ENCODE data around the gene ASTN2.

Gene ASTN2

GRCh38 chr9:117239428-117239827 lies 175.4 kb downstream of the ASTN2 start:
- DNase-seq, result no peak

DNA sequence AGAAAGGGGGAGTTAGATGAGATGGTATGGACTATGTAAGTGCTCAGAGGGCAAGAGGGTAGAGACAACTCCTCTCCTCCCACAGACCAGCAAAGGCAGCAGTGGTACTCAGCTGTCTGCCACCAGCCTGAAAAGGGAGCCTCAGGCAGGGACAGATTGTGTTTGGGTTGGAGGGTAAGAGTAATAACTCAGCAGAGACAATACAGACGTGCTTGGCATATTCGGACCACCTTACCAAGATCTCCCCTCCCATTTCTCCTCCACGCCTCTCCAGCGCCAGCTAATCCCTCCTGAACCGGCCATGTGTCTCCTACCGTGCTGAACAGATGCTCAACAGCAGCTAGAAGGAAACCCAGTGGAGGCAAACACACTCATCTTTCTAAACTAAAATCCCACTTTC lies 180.8 kb downstream of the ASTN2 start:
- no peak for DNase-seq

DNA sequence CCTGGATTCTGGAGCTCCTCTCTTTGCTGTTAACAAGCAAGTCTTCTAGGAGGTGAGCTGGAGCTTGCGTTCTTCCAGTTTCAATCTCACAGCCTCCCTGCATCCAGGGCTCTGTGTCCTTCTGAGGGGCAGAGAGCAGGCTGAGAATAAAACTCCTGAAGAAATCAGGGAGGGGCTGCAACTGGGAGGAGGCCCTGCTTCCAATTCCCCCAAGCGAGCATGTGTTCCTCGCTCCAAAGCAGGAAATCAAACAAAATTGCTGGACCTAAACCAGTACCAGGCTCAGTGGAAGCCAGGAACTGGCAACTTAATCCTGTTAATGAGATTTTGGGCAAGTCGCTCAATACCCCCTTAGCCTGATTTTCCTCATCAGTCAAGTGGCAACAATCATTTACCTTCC lies 181.8 kb downstream of the ASTN2 start:
- no peak for DNase-seq

- DNase-seq, result no peak
Measured at GRCh38 chr9:117232281-117232680, 182.6 kb downstream of the ASTN2 start.

GRCh38 chr9:117231012-117231411 lies 183.8 kb downstream of the ASTN2 start:
- no peak for DNase-seq

DNA sequence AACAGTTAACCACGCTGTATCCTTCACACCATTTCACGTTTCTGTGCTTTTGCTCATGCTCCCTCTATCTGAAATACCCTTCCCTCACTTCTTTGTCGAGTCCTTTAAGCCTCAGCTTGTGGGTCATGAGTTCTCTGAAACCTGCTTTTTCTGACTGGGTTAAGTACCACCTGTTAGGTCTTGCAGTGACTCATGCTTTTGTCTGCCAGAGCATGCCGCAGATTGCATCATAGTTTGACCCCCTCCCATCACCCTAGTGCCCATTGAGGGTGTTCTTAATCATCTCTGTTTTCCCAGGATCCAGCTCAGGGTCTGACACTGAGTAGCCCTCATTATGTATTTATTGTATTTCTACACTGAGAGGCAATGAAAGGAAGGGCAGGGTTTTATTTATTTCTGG lies 190.2 kb downstream of the ASTN2 start:
- DNase-seq, result no peak

- DNase-seq, result no peak
Measured at GRCh38 chr9:117218951-117219350, 195.9 kb downstream of the ASTN2 start.

GRCh38 chr9:117214416-117214815 lies 200.4 kb downstream of the ASTN2 start:
- no peak for DNase-seq

GRCh38 chr9:117211280-117211679 lies 203.6 kb downstream of the ASTN2 start:
- no peak for DNase-seq

- DNase-seq, result no peak
Measured at GRCh38 chr9:117205806-117206205, 209.1 kb downstream of the ASTN2 start.

DNA sequence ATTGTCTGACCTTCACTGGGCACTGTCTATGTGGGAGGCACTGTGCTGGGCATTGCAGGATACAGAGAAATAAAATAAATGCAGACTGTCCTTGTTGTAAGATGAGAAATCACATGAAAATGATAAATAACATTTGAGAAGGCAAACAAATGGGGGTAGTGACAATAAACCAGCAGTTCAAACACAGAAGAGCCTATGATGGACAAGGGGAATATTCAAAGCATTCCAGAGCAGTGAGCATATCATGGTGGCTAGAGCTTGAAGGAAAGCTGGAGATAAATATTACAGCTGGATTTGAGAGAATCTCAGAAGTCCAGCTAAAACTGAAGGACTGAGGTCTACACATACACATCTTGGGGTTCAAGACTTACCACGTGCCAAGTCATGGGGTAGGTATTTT lies 209.9 kb downstream of the ASTN2 start:
- DNase-seq, result no peak

- no peak for DNase-seq
Measured at GRCh38 chr9:117191504-117192261, 223.2 kb downstream of the ASTN2 start.

- DNase-seq, result no peak
Measured at GRCh38 chr9:117189121-117189520, 225.7 kb downstream of the ASTN2 start.

- DNase-seq, result no peak
Measured at GRCh38 chr9:117188394-117188793, 226.5 kb downstream of the ASTN2 start.

GRCh38 chr9:117187498-117187897 lies 227.4 kb downstream of the ASTN2 start:
- DNase-seq, result no peak

GRCh38 chr9:117184173-117184572 lies 230.7 kb downstream of the ASTN2 start:
- no peak for DNase-seq

GRCh38 chr9:117182046-117182445 lies 232.8 kb downstream of the ASTN2 start:
- no peak for DNase-seq

GRCh38 chr9:117180896-117181445 lies 233.9 kb downstream of the ASTN2 start:
- DNase-seq, result no peak

DNA sequence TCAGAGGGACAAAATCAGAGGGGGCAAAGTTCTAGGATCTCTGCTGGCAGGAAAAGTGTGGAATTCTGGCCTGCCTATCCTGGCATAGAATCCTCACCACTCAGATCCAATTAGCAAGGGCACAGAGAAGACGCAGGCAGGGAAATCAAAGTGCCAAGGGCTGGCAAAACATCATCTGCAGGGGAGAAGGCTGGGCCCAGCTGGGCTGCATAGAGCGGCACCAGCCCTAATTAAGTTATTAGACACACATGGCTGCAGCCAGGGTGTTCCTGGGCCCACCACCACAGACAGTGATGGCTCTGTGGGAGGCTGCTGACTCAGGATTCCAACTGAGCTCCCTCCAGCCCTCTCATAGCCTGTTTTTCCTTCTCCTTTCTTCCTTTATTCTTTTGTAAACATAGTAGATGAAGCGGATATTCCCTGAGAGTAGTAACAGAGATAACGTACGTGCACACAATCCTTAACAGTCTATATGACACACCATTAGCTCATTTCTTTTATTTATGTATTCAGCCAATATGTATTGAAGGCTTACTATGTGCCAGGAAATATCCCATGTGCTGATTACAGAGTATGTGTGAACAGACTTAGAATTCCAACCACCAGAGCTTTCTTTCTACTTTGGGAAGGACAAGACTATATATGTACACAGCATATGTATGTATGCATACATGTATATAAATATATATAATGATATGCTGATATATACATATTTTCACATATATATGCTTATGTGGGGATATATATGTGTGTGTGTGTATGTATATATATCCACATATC lies 236.1 kb downstream of the ASTN2 start:
- DNase-seq, result no peak

GRCh38 chr9:117170567-117170966 lies 244.3 kb downstream of the ASTN2 start:
- no peak for DNase-seq

- no peak for DNase-seq
Measured at GRCh38 chr9:117169089-117169621, 245.7 kb downstream of the ASTN2 start.

GRCh38 chr9:117164512-117164911 lies 250.3 kb downstream of the ASTN2 start:
- no peak for DNase-seq

DNA sequence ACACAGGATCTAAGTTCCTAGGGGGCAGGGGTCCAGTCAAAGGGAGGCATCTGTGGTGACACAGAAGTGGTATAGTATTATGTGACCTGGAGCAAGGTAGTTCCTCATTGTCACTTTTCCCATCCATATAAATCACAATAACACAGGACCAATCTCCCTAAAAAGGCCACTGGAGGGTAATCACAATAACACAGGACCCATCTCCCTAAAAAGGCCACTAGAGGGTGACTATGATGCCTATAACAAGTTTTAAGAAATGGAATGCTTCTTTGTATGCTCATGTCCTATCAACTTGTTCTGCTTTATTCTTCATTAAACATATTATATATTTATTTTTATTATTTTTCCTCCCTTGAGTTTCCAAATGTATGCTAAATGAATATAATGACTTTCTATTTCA lies 254.6 kb downstream of the ASTN2 start:
- no peak for DNase-seq

Data from T-helper 1 cell (primary cell).